Left lung (tissue), 10 donors: ENCODE results near the gene ADD2. TPM values are rescaled to one million over a fixed set of nuclear protein-coding genes. Genes with fewer than 3 reads are reported as not detected.

Source experiments
- ATAC-seq: fragments of 200-7000 bp; cut with Tn5 transposase; one replicate; pipeline ENCODE4 v1.9.1; 2020; ENCODE audit warnings: moderate library complexity
- DNase-seq, 4 donors: peaks; one replicate each; pipeline ENCODE4 v3.0.0-alpha.2; 2013 to 2020
- H3K27ac ChIP-seq, 2 donors: fragments of 200-600 bp; sonication (generic) in 1 of 2; one replicate each; pipeline versions ENCODE4 v1.5.0 to v1.8.0; 2020 to 2021
- H3K27me3 ChIP-seq, 2 donors: fragments of 200-600 bp; sonication (generic) in 1 of 2; one replicate each; pipeline versions ENCODE4 v1.5.0 to v1.8.0; 2020 to 2021
- H3K36me3 ChIP-seq, 2 donors: fragments of 200-600 bp; sonication (generic) in 1 of 2; one replicate each; pipeline versions ENCODE4 v1.5.0 to v1.8.0; 2020 to 2021
- H3K4me1 ChIP-seq, 2 donors: fragments of 200-600 bp; one replicate each; pipeline ENCODE4 v1.8.0; 2021
- H3K4me3 ChIP-seq, 2 donors: fragments of 200-600 bp; sonication (generic) in 1 of 2; one replicate each; pipeline versions ENCODE4 v1.5.0 to v1.8.0; 2020 to 2021; ENCODE audit warnings: mild to moderate bottlenecking in 1 of 2
- H3K9me3 ChIP-seq, 2 donors: fragments of 200-600 bp; sonication (generic) in 1 of 2; one replicate each; pipeline versions ENCODE4 v1.5.0 to v1.8.0; 2020 to 2021
- intact Hi-C, 2 donors: fragments of 100-400 bp; cut with DNase I; formaldehyde crosslinking; loops; one replicate each; pipeline versions ENCODE4 v1.11.2 to v1.14.2; 2022
- polyA plus RNA-seq, 6 donors: library from polyadenylated mRNA; unstranded; fragments of 120-200 nt; gene quantifications; one replicate each; pipeline ENCODE4 v1.2.1, GENCODE V29; 2013; ENCODE audit not compliant: insufficient read length in 6 of 6
- total RNA-seq, 2 donors: library from RNA; stranded (reverse); fragmentation: NEBNext Ultra II Directional; extraction: Animal tissue kit (Norgen Biotek cat#: 25700); gene quantifications; one replicate each; pipeline ENCODE4 v1.2.1, GENCODE V29; 2021
- TF ChIP-seq, protein P1 (sequence below), 2 donors: fragments of 200-600 bp; sonication (generic) in 1 of 2; IDR thresholded peaks; one replicate each; pipeline versions ENCODE4 v1.5.0 to v1.8.0; 2021; ENCODE audit warnings: antibody characterized with exemption in 2 of 2
- donor health status: DM: no; HTN: yes; CAD: no.
- donor health status: DM: no; HTN: no; CAD: no.

ADD2 gene
- total and polyA plus RNA-seq, 8 donors, result 0.92 to 12.2 (median 6.5) TPM

DNA sequence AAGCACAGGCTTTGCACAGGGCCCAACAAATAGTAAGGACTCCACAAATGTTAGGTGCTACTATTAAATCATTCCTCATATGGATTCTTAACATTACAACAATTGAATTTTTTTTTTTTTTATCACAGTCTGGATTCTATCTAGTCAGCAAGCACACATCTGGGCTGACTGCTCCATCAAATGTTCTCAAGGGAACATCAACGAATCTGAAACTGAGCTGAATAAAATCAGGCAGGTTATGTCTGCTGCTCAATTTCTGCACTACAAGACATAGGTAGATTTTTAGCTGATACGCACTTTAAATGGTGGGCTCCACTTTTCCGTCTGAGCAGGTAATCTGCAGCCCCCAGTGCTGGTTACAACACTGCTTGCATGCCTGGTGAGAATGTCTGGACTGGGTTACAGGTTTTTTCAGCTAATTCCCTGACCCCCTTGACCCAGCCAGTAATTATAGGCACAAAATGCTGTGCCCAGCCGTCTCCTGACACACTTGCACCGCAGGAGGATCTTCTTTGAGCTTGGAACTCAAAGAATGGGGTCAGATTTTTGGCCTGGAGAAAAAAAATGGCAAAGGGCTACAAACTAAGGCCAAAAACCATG is 44.6 kb downstream of the ADD2 start:
- TF ChIP-seq, protein P1, sequence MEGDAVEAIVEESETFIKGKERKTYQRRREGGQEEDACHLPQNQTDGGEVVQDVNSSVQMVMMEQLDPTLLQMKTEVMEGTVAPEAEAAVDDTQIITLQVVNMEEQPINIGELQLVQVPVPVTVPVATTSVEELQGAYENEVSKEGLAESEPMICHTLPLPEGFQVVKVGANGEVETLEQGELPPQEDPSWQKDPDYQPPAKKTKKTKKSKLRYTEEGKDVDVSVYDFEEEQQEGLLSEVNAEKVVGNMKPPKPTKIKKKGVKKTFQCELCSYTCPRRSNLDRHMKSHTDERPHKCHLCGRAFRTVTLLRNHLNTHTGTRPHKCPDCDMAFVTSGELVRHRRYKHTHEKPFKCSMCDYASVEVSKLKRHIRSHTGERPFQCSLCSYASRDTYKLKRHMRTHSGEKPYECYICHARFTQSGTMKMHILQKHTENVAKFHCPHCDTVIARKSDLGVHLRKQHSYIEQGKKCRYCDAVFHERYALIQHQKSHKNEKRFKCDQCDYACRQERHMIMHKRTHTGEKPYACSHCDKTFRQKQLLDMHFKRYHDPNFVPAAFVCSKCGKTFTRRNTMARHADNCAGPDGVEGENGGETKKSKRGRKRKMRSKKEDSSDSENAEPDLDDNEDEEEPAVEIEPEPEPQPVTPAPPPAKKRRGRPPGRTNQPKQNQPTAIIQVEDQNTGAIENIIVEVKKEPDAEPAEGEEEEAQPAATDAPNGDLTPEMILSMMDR (IDR thresholded peaks at IDR 0.05), result no peak

DNA sequence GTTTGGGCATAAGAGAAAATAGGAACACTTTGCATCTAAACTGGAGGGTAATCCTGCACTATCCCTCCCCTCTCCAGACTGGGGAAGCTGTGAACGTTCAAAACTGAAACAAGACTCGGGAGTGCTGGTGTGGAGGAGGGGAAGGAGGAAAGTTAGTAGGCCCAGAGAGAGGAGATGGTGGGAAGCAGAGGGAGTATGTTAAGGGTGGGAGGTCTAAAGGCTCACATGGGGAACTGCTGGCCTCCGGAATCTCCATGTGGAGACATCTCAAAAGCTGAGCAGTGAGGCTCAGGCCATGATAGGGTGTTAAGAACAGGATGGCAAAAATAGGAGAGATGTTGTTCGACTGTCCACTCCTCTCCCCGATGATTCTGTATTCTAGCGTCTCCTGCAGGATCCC is 47.9 kb downstream of the ADD2 start:
- H3K9me3 ChIP-seq, result no peaks in the 10 kb centered on the region

More for the DNA sequence above, 44.6 kb downstream of the ADD2 start:
- Histone ChIP-seq H3K27me3 (no peaks in the 10 kb centered on the region), H3K27ac (no peak overlapping the region), H3K36me3 (no peaks in the 10 kb centered on the region), H3K4me3 (no peak overlapping the region), H3K9me3 (no peaks in the 10 kb centered on the region), H3K4me1 (no peaks in the 10 kb centered on the region)
- no peak for ATAC-seq
- intact Hi-C loops, result no loop called here
- no peak for DNase-seq

DNA sequence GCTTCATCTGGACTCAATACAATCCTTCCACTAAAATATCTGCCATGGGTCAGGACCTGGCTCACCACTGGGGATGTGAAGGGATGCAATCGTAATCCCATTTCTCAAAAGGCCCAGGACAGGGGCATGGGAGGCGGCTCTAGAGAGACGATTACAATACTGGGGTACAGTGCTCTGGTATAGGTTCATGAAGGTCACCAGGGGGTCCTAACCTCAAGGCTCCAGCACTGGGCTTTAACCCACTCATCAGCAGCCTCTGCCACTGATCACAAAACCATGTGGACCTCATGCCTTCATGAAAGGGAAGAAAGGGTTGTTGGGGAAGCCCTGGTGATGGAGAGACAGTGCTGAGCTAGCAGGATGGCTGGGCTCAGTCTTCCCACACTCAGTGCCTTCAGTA is 48.8 kb downstream of the ADD2 start:
- no peaks in the 10 kb centered on the region for H3K4me1 ChIP-seq
- no peak for DNase-seq
- TF ChIP-seq, protein P1 (IDR thresholded peaks at IDR 0.05), result no peak
- no peak overlapping the region for H3K4me3 ChIP-seq
- intact Hi-C loops, result no loop called here
- H3K27me3 ChIP-seq, result peaks cover 0 to 7% of the 10 kb centered on the region in 2 donors
- no peak overlapping the region for H3K27ac ChIP-seq
- H3K9me3 ChIP-seq, result no peaks in the 10 kb centered on the region
- no peak for ATAC-seq
- no peaks in the 10 kb centered on the region for H3K36me3 ChIP-seq

More for the DNA sequence above, 47.9 kb downstream of the ADD2 start:
- Histone ChIP-seq H3K4me1 (no peaks in the 10 kb centered on the region), H3K4me3 (no peak overlapping the region), H3K36me3 (no peaks in the 10 kb centered on the region), H3K27me3 (peaks cover 0 to 7% of the 10 kb centered on the region in 2 donors), H3K27ac (no peak overlapping the region)
- DNase-seq, result no peak
- intact Hi-C loops, result no loop called here
- TF ChIP-seq, protein P1 (IDR thresholded peaks at IDR 0.05), result no peak
- ATAC-seq, result no peak

DNA sequence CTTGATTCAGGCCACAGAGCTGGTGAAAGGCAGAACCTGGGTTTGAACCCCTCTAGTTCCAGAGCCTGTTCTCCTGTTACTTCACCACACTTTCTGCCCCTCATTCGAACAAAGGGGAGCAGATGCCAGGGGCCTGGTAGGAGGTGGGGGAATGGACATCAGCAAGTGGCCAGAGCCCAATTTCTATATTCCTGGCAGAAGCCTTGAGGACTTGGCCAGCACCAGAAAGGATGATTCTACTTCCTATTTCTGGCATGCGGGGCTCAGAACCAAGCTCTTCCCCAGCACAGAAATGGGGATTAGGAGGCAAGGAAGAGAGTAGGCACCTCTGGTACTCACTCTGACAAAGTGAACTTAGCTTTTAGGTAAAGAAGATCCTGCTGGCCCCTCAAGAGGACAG is 49.3 kb downstream of the ADD2 start:
- no peaks in the 10 kb centered on the region for H3K9me3 ChIP-seq
- ATAC-seq, result no peak
- TF ChIP-seq, protein P1 (IDR thresholded peaks at IDR 0.05), result no peak
- H3K4me3 ChIP-seq, result no peak overlapping the region
- no peaks in the 10 kb centered on the region for H3K4me1 ChIP-seq
- DNase-seq, result no peak
- no peaks in the 10 kb centered on the region for H3K36me3 ChIP-seq
- peaks cover 0 to 7% of the 10 kb centered on the region in 2 donors for H3K27me3 ChIP-seq
- intact Hi-C loops, result no loop called here
- no peak overlapping the region for H3K27ac ChIP-seq

DNA sequence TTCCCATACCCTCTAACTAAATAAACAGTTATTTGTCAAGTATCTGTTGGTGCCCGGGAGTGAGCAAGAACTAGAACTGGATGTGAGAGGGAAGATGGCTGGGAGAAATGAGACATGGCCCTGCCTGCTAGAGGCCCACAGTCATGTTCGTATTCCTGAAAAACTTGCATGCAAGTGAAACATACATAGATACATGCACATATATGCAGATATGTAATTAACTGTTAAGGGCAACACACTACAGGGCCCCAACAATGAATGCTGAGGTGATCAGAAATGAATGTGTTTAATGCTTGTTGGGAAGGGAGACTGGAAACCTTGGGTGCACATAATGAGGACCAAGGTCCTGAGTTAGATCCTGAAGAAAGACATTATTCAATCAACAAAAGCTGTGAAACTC is 49.8 kb downstream of the ADD2 start:
- TF ChIP-seq, protein P1 (IDR thresholded peaks at IDR 0.05), result no peak
- ATAC-seq (no peak), DNase-seq (no peak)
- Histone ChIP-seq H3K4me1 (no peaks in the 10 kb centered on the region), H3K4me3 (no peak overlapping the region), H3K27ac (no peak overlapping the region), H3K36me3 (no peaks in the 10 kb centered on the region), H3K27me3 (peaks cover 0 to 7% of the 10 kb centered on the region in 2 donors), H3K9me3 (no peaks in the 10 kb centered on the region)
- intact Hi-C loops, result no loop called here
